HepG2 (cell line): Measurements from ENCODE around the gene ZNF117. TPM values are rescaled to one million over a fixed set of nuclear protein-coding genes. Genes with fewer than 3 reads are reported as not detected.

ENCODE experiments used
- ATF7-NPFF ChIP-seq: sonication (generic); formaldehyde crosslinking; IDR thresholded peaks from 2 replicates; pipeline ENCODE4 v1.8.1; 2023; ENCODE audit warnings: mild to moderate bottlenecking, low read depth, missing genetic modification reagents, moderate library complexity
- CAMTA2 ChIP-seq: sonication (generic); formaldehyde crosslinking; IDR thresholded peaks from 2 replicates; pipeline ENCODE4 v1.4.0; 2020; ENCODE audit warnings: mild to moderate bottlenecking, missing genetic modification reagents, borderline replicate concordance
- CEBPB ChIP-seq: IDR thresholded peaks from 2 replicates; pipeline ENCODE4 v1.6.1; 2011; ENCODE audit warnings: low read depth, low read length, improper control_type of control experiment, borderline replicate concordance
- CENPT ChIP-seq: sonication (generic); formaldehyde crosslinking; IDR thresholded peaks from 2 replicates; pipeline ENCODE4 v1.8.0; 2022; ENCODE audit warnings: low read depth, mild to moderate bottlenecking, moderate library complexity, missing genetic modification reagents
- FOXA1 ChIP-seq, 2 experiments: fragments of 450-650 bp in 1 of 2; sonication (generic) in 1 of 2; formaldehyde crosslinking in 1 of 2; IDR thresholded peaks; 2 replicates each; pipeline versions ENCODE4 v1.4.0 to v1.6.1; 2016 to 2020; ENCODE audit warnings: missing genetic modification reagents in 1 of 2
- GATAD2A ChIP-seq: IDR thresholded peaks from 2 replicates; pipeline ENCODE4 v1.6.1; 2016
- GTF3A ChIP-seq: sonication (generic); formaldehyde crosslinking; conservative IDR thresholded peaks from 2 replicates; pipeline ENCODE4 v1.4.0; 2020; ENCODE audit warnings: mild to moderate bottlenecking, missing genetic modification reagents
- HMG20B ChIP-seq: conservative IDR thresholded peaks from 2 replicates; pipeline ENCODE4 v1.6.1; 2016; ENCODE audit warnings: missing genetic modification reagents, missing compliant biosample characterization
- MAFF ChIP-seq: IDR thresholded peaks from 2 replicates; pipeline ENCODE4 v1.6.1; 2011; ENCODE audit warnings: low read depth, low read length, improper control_type of control experiment
- NR2F6 ChIP-seq, 2 experiments: IDR thresholded peaks; 2 replicates each; pipeline ENCODE4 v1.6.1; 2016; ENCODE audit warnings: antibody characterized with exemption in 1 of 2, mild to moderate bottlenecking in 1 of 2
- PAF1 ChIP-seq: IDR thresholded peaks from 2 replicates; pipeline ENCODE4 v1.6.1; 2016; ENCODE audit warnings: missing genetic modification reagents, missing compliant biosample characterization
- POLR2AphosphoS2 ChIP-seq: IDR thresholded peaks from 2 replicates; pipeline ENCODE4 v1.6.1; 2011; ENCODE audit warnings: low read depth, low read length, improper control_type of control experiment
- PRPF4 ChIP-seq: fragments of 200-400 bp; formaldehyde crosslinking; IDR thresholded peaks from 2 replicates; pipeline ENCODE4 v1.6.1; 2016; ENCODE audit warnings: low read length, low read depth; ENCODE audit not compliant: poor library complexity, severe bottlenecking
- RBAK ChIP-seq: sonication (generic); formaldehyde crosslinking; IDR thresholded peaks from 2 replicates; pipeline ENCODE4 v1.5.1; 2020; ENCODE audit warnings: mild to moderate bottlenecking, missing genetic modification reagents
- SIX4 ChIP-seq: sonication (generic); formaldehyde crosslinking; IDR thresholded peaks from 2 replicates; pipeline ENCODE4 v1.4.0; 2020; ENCODE audit warnings: missing genetic modification reagents
- SMARCC2 ChIP-seq: fragments of 450-650 bp; IDR thresholded peaks from 2 replicates; pipeline ENCODE4 v1.6.1; 2017; ENCODE audit warnings: antibody characterized with exemption, mild to moderate bottlenecking
- TARDBP ChIP-seq: sonication (generic); formaldehyde crosslinking; IDR thresholded peaks from 2 replicates; pipeline ENCODE4 v1.8.0; 2022; ENCODE audit warnings: mild to moderate bottlenecking, missing genetic modification reagents
- ZGPAT ChIP-seq: IDR thresholded peaks from 2 replicates; pipeline ENCODE4 v1.6.1; 2016; ENCODE audit warnings: mild to moderate bottlenecking
- ZNF264 ChIP-seq: sonication (generic); formaldehyde crosslinking; IDR thresholded peaks from 2 replicates; pipeline ENCODE4 v1.4.0; 2020; ENCODE audit warnings: missing genetic modification reagents
- ZNF639 ChIP-seq: conservative IDR thresholded peaks from 2 replicates; pipeline ENCODE4 v1.6.1; 2018; ENCODE audit warnings: missing genetic modification reagents
- ZNF879 ChIP-seq: sonication (generic); formaldehyde crosslinking; IDR thresholded peaks from 2 replicates; pipeline ENCODE4 v1.8.1; 2023; ENCODE audit warnings: missing genetic modification reagents
- polyA plus RNA-seq, 8 experiments: library from polyadenylated mRNA; depleted of rRNA in 3 of 8; stranded (reverse) in 7 of 8; unstranded in 1 of 8; fragments of >200 nt; fragmentation: Illumina TruSeq in 4 of 8; extraction: Trizol in 4 of 8; gene quantifications; 2 replicates each; pipeline versions ENCODE4 v1.2.1 to v1.2.3, GENCODE V29; 2011 to 2016; ENCODE audit warnings: low read depth in 4 of 8, missing spikeins in 1 of 8, mixed read lengths in 1 of 8; ENCODE audit not compliant: insufficient read depth in 1 of 8
- total RNA-seq, 5 experiments: library from RNA; depleted of rRNA; stranded (reverse); fragments of >200 nt; fragmentation: Illumina TruSeq; extraction: Trizol; gene quantifications; 2 replicates each; pipeline ENCODE4 v1.2.3, GENCODE V29; 2016; ENCODE audit warnings: low read depth in 1 of 5
- TF ChIP-seq, protein P1 (sequence below): sonication (generic); formaldehyde crosslinking; IDR thresholded peaks from 2 replicates; pipeline ENCODE4 v1.4.0; 2020; ENCODE audit warnings: mild to moderate bottlenecking, missing genetic modification reagents
- TF ChIP-seq, protein P2 (sequence below): sonication (generic); formaldehyde crosslinking; IDR thresholded peaks from 2 replicates; pipeline ENCODE4 v1.5.1; 2020; ENCODE audit warnings: mild to moderate bottlenecking, missing genetic modification reagents

Gene ZNF117
- total and polyA plus RNA-seq, 2 of the 13 experiments (the other 11 are each of a cell fraction or from before 2014, with no cell fraction given): 6.6 to 20.0 TPM

GRCh38 chr7:64999165-65000004, 8.5 kb upstream of the ZNF117 start (continued):
- TF ChIP-seq TARDBP (CRISPR knock-in tag) (peak; percentile 87; the same call in 1 of the 2 replicates), HMG20B (peak; percentile 76; the same call in 1 of the 2 replicates), ZNF639 (CRISPR knock-in tag) (no peak), CENPT (CRISPR knock-in tag) (no peak), PRPF4 (no peak), GATAD2A (CRISPR knock-in tag) (peak; percentile 98), GTF3A (CRISPR knock-in tag) (0 out of 2 replicates have a peak, but pooled peaks have one; percentile 7), ZGPAT (CRISPR knock-in tag) (peak; percentile 98), MAFF (no peak), SIX4 (CRISPR knock-in tag) (peak; percentile 99), ATF7-NPFF (CRISPR knock-in tag) (no peak), NR2F6 (IDR thresholded peaks at IDR 0.05) (peak; percentile 92), NR2F6 (CRISPR knock-in tag; IDR thresholded peaks at IDR 0.05) (peak; percentile 93), FOXA1 (IDR thresholded peaks at IDR 0.05) (no peak), FOXA1 (CRISPR knock-in tag; IDR thresholded peaks at IDR 0.05) (peak; percentile 86), ZNF264 (CRISPR knock-in tag) (no peak), SMARCC2 (no peak), CAMTA2 (CRISPR knock-in tag) (no peak), RBAK (CRISPR knock-in tag) (no peak), PAF1 (CRISPR knock-in tag) (no peak), POLR2AphosphoS2 (no peak), ZNF879 (CRISPR knock-in tag) (no peak), CEBPB (peak; percentile 90)
- TF ChIP-seq, protein P1, sequence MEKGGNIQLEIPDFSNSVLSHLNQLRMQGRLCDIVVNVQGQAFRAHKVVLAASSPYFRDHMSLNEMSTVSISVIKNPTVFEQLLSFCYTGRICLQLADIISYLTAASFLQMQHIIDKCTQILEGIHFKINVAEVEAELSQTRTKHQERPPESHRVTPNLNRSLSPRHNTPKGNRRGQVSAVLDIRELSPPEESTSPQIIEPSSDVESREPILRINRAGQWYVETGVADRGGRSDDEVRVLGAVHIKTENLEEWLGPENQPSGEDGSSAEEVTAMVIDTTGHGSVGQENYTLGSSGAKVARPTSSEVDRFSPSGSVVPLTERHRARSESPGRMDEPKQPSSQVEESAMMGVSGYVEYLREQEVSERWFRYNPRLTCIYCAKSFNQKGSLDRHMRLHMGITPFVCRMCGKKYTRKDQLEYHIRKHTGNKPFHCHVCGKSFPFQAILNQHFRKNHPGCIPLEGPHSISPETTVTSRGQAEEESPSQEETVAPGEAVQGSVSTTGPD (CRISPR knock-in tag): no peak
- TF ChIP-seq, protein P2, sequence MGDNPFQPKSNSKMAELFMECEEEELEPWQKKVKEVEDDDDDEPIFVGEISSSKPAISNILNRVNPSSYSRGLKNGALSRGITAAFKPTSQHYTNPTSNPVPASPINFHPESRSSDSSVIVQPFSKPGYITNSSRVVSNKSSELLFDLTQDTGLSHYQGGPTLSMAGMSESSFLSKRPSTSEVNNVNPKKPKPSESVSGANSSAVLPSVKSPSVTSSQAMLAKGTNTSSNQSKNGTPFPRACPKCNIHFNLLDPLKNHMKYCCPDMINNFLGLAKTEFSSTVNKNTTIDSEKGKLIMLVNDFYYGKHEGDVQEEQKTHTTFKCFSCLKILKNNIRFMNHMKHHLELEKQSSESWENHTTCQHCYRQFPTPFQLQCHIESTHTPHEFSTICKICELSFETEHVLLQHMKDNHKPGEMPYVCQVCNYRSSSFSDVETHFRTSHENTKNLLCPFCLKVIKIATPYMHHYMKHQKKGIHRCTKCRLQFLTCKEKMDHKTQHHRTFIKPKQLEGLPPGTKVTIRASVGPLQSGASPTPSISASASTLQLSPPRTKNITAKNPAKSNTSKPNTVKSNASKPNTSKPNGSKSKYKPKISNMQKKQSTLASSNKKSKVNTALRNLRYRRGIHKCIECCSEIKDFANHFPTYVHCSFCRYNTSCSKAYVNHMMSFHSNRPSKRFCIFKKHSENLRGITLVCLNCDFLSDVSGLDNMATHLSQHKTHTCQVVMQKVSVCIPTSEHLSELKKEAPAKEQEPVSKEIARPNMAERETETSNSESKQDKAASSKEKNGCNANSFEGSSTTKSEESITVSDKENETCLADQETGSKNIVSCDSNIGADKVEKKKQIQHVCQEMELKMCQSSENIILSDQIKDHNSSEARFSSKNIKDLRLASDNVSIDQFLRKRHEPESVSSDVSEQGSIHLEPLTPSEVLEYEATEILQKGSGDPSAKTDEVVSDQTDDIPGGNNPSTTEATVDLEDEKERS: peak; percentile 84; the same call in 1 of the 2 replicates
